Gastroesophageal sphincter (tissue), 3 donors: ENCODE results near the gene PPP3CA.

Experiments used
- CTCF ChIP-seq, 4 experiments: fragments of 200-600 bp in 2 of 4; fragments of 450-650 bp in 2 of 4; sonication (generic) in 1 of 4; IDR thresholded peaks; one replicate each; pipeline ENCODE4 v1.5.1; 2017 to 2019; ENCODE audit warnings: antibody characterized with exemption in 4 of 4, mild to moderate bottlenecking in 2 of 4, moderate library complexity in 2 of 4
- EP300 ChIP-seq: sonication (generic); formaldehyde crosslinking; IDR thresholded peaks from one replicate; pipeline ENCODE4 v1.6.1; 2017; ENCODE audit warnings: antibody characterized with exemption, mild to moderate bottlenecking
- POLR2A ChIP-seq, 2 donors: fragments of 450-650 bp; IDR thresholded peaks; one replicate each; pipeline ENCODE4 v1.6.1; 2017; ENCODE audit warnings: antibody characterized with exemption in 2 of 2, mild to moderate bottlenecking in 2 of 2, moderate library complexity in 1 of 2
- POLR2AphosphoS5 ChIP-seq: sonication (generic); formaldehyde crosslinking; IDR thresholded peaks from one replicate; pipeline ENCODE4 v1.6.1; 2017; ENCODE audit warnings: antibody characterized with exemption

GRCh38 chr4:101145021-101145420, 202.3 kb downstream of the PPP3CA start:
- no peak for TF ChIP-seq CTCF (IDR thresholded peaks at IDR 0.05)
- no peak for TF ChIP-seq EP300
- no peak for TF ChIP-seq POLR2A (IDR thresholded peaks at IDR 0.05)
- TF ChIP-seq POLR2AphosphoS5, result no peak
